Hematopoietic multipotent progenitor cell treated with erythropoietin and hydrocortisone succinate and interleukin-3 and kit ligand, for 6 days (in vitro differentiated cells): ENCODE results near the gene DLX1.

Source experiments
- DNase-seq: peaks from one replicate; pipeline ENCODE4 v3.0.0-alpha.2; 2015

Gene DLX1

GRCh38 chr2:172087780-172088244, 2.5 kb downstream of the DLX1 start:
- peak; percentile 12 for DNase-seq

- peak; percentile 16 for DNase-seq
Measured at GRCh38 chr2:172088245-172089004, 3.1 kb downstream of the DLX1 start.

DNA sequence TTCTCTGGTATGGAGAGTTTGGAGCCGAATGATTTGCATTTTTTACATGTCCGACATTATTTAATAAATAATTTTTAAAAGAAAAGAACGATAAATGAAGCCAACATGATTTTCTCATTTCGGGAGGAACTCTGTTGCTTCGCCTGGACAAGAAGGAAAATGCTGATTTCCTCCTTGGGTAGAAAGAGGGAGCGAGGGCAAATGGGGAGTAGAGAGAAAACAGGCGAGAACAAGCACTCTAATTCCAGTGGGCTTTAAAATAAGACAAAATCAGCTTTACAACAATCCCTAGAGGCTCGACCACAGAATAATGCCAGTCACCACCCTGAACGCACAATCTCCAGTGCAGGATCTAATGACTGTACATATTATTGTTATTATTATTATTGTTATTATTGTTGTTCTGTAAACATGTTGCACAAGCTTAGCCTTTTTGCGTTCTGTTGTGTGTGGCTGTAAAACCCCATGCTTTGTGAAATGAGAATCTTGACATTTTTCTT, 3.7 kb downstream of the DLX1 start:
- DNase-seq: no peak

- no peak for DNase-seq
Measured at GRCh38 chr2:172089633-172090032, 4.3 kb downstream of the DLX1 start.

DNA sequence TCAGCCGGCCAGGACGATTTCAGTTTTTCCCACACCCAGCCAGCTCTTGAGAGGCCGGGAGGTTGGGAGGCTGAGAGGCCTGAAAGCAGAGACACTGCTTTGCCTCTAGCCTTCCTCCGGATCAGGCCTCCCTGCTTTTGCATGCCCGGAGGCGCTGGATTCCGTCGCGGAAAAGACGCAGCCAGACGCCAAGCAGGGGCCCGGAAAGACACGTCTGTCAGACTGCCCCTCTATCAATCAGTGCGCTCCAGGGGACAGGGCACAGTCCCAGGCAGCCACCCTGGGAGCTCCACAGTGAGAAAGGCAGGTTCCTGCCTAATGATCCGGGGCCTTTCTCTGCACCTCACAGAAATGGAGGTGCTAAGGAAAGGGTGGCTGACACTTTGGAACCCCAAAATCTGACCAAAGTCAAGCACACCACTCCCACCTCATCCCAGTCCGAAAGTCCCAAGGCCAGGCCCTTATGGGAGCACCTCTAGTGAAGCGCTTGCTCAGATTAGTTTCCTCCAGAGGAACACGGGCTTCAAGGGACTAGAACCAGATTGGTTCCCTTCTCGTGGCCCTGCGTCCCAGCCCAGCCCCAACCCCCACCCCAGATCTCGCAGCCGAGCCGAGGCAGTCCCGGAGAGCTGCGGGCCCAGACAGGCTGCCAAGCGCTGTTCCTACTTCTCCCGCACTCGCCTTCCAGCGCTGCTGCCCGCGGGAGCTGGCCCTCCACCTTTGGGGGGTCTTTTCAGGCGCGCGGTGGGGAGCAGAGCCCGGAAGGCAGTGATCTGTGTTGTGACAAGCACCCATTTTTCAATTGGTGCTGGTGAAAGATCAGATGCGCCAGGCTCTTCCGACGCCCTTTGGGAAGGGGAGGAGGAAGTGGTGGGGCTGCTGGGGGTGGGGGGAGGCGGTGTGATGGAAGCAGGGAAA, 5.0 kb downstream of the DLX1 start:
- peak; percentile 13 for DNase-seq

DNA sequence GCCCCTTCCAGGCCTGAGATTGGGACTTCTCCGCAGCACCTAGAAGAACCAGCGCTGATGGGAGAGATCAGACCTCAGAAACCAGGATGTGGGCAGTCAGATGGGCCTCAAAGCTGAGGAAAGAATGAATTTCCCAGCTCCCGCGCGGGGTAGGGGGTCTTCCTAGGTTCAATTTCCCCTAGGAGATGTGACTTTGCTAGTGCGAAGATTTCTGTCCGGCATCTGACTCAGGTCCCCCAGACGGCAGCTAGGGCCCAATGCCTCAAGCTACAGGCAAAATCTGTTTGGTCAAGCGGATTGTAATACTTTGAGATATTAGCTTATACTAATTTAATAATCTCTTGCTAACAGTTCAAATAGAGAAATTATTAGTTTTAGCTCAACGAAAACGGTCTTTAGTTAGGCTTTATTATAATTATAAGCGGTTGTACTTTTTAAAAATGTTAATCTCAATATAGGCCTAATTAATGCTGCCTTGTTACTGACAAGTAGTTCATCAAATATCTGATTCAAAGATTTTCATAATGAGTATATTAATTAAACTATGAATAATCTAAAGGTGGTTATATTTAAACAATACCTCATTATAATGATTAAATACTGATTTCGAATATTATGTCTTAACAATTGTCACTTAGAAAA, 5.8 kb downstream of the DLX1 start:
- DNase-seq: peak; percentile 5

- DNase-seq: peak; percentile 14
Measured at GRCh38 chr2:172091761-172092566, 6.7 kb downstream of the DLX1 start.

DNA sequence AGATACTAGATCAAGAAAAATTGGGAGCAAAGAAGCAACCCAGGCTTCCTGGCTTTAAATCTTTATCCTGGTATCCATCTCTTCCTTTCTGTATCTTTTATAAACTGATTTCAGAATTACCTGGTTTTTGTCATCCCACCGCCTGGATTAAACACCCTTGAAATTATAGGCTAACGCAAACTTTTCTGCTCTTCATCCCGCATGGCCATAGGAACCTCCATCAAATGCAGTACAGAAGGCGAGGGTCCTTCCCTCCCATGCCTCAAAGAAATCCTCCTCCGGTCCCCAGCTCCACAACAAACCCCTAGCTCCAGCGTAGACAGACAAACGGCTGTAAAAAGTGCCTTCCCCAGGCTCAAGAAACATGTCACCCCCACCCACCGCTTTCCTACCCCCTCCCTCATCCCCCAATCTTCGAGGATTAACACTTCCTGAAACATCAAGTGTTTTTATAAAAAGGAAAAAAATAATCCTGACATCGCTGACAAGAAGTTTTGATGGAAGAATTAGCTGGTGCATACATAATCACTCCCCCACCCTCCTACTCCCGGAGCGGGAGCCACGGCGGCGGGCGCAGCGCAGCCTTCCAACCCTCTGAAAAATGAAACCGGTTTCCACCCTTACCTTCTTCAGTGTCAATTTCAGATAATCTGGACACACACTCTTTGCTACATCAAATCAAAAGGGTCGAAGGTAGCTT, 7.6 kb downstream of the DLX1 start:
- no peak for DNase-seq

DNA sequence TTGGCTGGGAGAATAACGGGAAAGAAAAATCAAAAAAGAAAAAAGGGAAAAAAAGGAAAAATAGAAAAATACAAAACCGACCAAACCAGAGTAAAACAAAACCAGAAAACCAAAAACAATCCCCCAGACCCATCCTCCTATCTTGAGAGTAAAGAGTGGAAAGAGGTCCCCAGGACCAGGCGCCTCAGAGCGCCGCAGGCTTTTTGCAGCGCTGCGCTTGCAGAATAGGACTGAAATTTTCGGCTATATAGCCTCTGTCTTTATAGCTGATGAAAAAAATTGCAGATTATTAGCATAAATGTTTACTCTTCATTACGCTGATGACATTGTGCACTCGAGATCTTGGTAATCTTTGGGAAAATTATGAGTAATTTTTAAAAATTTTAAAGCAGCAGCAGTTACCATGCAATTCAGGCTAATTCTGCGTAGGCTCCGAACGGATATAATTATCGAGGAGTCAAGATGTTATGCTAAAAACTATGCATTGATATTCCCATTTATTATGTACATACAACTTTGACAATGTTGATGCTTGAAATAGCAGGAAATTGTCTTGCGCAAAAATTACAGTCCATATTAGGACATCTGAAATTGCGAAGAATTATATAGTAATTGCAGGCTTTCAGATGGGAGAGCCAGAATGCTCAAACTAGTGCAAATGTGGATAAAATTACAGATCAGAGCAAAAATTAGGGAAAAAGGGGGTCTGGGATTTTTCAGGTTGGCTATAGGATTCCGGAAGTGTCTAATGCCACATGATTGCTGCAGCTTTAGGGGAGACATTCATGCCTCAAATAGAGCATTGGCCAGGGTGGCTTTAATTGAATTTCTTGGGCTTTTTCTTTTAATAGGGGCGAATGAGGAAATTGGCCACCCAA, 8.3 kb downstream of the DLX1 start:
- peak; percentile 33 for DNase-seq

DNA sequence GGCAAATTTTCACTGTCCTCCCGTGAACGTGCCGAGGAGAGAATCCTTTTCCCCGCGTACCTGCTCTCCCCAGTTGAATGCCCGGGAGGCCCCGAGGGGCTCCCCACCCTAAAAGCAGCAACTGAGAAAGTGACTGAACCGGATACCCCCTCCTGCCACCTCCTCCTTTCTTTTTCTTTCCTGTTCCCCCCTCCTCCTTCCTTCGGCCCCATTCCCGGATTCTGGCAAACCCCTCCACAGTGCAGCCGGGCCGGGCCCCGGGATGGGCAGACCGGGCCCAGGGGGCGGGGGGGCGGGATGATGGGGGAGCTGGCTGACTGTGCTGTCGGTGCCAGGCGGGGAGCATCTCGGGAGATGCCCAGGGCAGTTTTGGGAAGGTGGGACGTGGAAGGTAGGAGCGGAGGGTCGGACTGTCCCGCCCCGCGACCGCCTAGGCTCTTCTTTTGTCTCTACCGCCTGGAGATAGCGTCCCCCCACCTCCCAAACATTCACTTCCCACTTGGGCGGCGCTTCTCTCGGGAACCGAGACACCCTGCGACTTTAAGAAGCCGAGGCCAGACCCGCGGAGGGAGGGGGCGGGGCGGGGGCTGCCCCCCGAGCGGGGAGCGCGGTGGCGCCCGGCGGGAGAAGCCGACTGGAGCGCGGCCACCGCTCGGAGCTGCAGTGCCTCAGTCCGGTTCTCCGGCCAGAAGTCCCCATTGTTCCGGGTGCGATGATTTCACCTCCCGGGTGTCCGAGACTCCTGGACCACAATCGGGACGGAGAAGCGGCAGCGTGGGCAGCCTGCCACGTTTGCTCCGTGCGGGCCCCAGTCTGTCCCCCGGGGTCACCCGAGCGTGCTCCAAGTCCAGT, 9.2 kb downstream of the DLX1 start:
- no peak for DNase-seq

DNA sequence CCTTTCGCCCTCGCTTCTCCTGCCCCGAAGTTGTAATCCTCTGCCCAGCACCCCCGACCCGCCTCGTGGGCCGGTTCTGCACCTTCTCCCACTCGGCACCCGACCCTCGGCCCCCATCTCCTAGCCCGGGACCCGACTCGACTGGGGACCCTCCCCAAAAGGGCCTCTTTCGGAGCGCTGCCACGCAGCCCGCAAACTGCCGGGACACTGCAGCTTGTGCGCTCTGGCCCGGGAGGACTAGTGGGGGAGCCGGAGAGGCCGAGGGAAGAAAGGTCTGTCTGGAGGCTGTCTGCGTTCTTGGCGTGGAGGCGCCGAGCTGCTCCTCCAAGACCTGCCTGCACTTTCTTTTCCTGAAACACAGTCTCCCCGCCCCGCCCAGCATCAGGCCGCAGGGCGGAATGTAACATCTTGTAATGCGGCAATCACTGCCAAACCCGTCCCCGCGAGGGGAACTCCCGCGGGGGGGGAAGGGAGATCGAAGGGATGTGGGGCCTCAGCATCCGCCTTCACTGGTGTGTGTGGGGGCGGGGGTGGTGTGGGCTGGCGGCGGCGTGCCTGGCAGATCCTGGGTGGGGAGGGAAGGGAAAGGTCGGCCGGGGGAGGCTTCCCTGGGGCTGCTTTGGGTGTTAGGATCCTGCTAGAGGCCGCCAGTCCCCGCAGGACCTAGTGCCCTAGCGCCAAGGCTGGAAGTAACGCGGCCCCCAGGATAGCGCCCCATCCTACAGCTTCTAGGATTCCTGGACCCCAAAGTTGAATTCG, 10.0 kb downstream of the DLX1 start:
- peak; percentile 51 for DNase-seq

- peak; percentile 28 for DNase-seq
Measured at GRCh38 chr2:172095905-172096625, 10.8 kb downstream of the DLX1 start.

DNA sequence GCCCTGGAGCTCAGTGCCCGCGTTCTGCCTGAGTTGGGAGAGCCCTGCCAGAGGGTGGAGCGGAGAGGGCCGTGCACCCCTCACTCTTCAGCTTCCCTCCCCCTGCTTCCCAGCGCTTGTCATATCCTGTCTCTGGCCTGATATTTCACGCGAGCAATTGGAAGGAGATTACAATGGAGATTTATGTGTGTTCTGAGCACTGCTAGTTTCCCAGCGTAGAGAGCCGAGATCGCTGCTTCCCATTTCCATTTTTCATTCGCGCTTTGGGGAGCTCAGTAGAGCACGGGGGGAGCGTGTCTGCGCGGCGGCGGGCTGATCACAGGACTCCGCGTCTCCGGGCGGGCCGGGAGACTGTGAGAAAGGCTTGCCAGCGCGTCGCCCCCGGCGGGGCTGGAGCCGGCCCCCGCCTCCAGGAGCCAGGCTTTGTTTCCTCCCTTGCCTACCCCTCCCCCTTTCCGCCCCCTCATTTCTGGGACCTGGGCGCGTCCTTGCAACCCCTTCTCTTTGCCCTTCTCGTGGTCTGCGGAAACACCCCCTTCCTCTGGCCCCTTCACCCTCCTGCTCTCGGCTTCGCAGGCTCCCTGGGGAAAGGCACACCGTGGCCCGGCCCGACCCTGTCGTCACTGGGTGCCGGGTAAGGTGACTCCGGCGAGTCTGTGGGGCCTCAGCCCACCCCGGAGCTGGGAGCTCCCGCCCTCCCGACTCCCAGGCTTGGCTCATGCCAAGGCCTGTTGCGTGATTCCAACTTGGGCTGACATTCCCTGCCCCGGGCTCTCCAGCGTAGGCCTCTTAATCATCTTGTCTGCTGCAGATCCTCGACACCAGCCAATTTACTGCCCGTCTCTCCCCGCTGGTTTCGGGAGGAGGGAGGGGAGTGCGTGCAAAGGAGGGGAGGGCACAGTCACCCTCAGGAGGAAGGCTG, 11.6 kb downstream of the DLX1 start:
- DNase-seq: peak; percentile 29

DNA sequence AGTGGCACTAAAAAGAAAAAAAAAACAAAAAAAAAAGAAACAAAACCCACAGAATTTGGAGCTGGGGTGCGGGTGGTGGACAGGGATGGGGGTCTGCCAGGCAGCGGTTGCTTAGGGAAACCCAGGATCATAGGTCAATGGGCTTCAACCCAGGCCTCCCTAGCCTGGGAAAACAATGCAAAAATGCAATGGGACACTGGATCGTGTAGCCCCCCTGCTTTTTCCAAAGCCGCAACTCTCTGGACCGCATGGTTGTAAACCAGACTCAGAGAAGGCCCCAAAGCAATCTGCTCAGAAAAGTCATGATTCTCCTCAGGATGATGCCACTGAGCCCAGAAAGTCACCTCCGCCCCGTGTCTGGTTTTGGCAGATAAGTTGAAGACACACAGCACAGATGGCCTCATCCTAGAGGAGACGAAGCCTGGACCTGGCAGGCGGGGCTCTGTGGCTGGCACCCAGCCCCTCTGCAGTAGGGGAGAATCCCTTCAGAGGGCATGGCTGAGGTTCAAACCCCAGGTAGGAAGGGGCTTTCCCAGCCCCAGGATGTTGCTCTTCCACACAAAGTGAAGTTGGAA, 12.3 kb downstream of the DLX1 start:
- DNase-seq: peak; percentile 92

- DNase-seq: peak; percentile 20
Measured at GRCh38 chr2:172098287-172098649, 13.0 kb downstream of the DLX1 start.

- peak; percentile 39 for DNase-seq
Measured at GRCh38 chr2:172098650-172099471, 13.6 kb downstream of the DLX1 start.
